HL-60 (cell line): ENCODE results near the gene MAMDC2.

Source experiments
- DNase-seq, 2 experiments: peaks; one replicate each; pipeline ENCODE4 v3.0.0-alpha.2; 2010 to 2020; ENCODE audit warnings: low read depth in 1 of 2, low spot score in 1 of 2
- H3K27ac ChIP-seq: fragments of 250-450 bp; sonication (Bioruptor Pico); replicated peaks from 2 replicates; pipeline ENCODE4 v1.5.1; 2020; ENCODE audit warnings: mild to moderate bottlenecking, moderate library complexity
- H3K27me3 ChIP-seq: fragments of 250-450 bp; sonication (Bioruptor Pico); 2 replicates; pipeline ENCODE4 v1.5.1; 2021; ENCODE audit warnings: mild to moderate bottlenecking, moderate library complexity; ENCODE audit not compliant: insufficient read depth, poor library complexity, severe bottlenecking
- H3K4me3 ChIP-seq: replicated peaks from 2 replicates; pipeline ENCODE4 v1.5.1; 2011; ENCODE audit warnings: mild to moderate bottlenecking, control low read depth, low read length; ENCODE audit not compliant: insufficient read depth
- GABPA ChIP-seq: IDR thresholded peaks from 2 replicates; pipeline ENCODE4 v1.6.1; 2012; ENCODE audit warnings: low read depth
- POLR2AphosphoS5 ChIP-seq: IDR thresholded peaks from 2 replicates; pipeline ENCODE4 v1.6.1; 2012; ENCODE audit warnings: low read depth
- SPI1 ChIP-seq: IDR thresholded peaks from 2 replicates; pipeline ENCODE4 v1.6.1; 2012; ENCODE audit warnings: low read depth, mild to moderate bottlenecking, borderline replicate concordance
- TF ChIP-seq, protein P1 (sequence below): IDR thresholded peaks from 2 replicates; pipeline ENCODE4 v1.6.1; 2012; ENCODE audit warnings: low read depth; ENCODE audit not compliant: insufficient replicate concordance
- TF ChIP-seq, protein P2 (sequence below): IDR thresholded peaks from one replicate; pipeline ENCODE4 v1.5.1; 2011; ENCODE audit warnings: low read length, control low read depth, inconsistent platforms; ENCODE audit not compliant: insufficient read depth

The MAMDC2 gene

DNA sequence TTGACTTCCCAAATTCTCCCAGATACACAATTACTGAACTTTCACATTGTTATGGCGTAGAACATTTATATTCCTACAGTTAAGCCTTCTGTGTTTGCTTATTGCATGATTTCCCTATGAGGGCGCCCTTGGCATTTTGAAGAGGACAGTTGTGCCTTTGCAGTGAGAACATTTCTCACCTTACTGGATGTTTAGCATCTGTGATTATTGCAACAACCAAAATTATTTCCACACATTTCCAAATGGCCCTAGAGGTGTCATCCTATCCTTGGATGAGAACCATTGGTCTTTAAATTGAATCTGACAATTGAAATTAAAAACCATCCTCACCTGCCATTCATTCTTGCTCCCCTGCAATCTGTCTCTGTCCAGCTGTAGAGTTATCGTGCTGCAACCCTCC, 104.0 kb downstream of the MAMDC2 start:
- no peak overlapping the region for H3K27ac ChIP-seq
- no peak for TF ChIP-seq SPI1
- peaks cover 4% of the 10 kb centered on the region for H3K27me3 ChIP-seq
- H3K4me3 ChIP-seq, result no peak overlapping the region
- DNase-seq, result no peak

DNA sequence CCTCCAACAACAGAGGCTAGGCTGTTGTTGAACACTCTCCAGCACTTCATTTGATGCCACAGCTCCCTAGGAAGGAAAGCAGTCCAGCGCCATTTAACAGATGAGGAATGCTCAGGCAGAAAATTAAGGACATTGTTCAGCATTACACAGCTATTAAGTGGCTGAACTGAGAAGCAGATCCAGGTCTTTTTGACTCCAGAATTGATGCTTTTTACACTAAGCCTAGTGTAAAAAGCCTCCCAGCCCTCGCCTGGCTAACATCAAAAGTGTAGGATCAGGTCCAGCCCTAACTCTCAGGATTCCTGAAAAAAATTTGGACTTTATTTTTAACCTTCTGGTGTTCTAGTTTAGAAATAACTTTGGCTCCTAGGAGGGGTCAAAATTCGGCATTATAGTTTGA, 108.7 kb downstream of the MAMDC2 start:
- DNase-seq, result no peak
- H3K4me3 ChIP-seq, result no peak overlapping the region
- H3K27me3 ChIP-seq, result no peaks in the 10 kb centered on the region
- TF ChIP-seq SPI1 (no peak), GABPA (no peak)
- TF ChIP-seq, protein P1, sequence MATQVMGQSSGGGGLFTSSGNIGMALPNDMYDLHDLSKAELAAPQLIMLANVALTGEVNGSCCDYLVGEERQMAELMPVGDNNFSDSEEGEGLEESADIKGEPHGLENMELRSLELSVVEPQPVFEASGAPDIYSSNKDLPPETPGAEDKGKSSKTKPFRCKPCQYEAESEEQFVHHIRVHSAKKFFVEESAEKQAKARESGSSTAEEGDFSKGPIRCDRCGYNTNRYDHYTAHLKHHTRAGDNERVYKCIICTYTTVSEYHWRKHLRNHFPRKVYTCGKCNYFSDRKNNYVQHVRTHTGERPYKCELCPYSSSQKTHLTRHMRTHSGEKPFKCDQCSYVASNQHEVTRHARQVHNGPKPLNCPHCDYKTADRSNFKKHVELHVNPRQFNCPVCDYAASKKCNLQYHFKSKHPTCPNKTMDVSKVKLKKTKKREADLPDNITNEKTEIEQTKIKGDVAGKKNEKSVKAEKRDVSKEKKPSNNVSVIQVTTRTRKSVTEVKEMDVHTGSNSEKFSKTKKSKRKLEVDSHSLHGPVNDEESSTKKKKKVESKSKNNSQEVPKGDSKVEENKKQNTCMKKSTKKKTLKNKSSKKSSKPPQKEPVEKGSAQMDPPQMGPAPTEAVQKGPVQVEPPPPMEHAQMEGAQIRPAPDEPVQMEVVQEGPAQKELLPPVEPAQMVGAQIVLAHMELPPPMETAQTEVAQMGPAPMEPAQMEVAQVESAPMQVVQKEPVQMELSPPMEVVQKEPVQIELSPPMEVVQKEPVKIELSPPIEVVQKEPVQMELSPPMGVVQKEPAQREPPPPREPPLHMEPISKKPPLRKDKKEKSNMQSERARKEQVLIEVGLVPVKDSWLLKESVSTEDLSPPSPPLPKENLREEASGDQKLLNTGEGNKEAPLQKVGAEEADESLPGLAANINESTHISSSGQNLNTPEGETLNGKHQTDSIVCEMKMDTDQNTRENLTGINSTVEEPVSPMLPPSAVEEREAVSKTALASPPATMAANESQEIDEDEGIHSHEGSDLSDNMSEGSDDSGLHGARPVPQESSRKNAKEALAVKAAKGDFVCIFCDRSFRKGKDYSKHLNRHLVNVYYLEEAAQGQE, result no peak
- TF ChIP-seq, protein P2, sequence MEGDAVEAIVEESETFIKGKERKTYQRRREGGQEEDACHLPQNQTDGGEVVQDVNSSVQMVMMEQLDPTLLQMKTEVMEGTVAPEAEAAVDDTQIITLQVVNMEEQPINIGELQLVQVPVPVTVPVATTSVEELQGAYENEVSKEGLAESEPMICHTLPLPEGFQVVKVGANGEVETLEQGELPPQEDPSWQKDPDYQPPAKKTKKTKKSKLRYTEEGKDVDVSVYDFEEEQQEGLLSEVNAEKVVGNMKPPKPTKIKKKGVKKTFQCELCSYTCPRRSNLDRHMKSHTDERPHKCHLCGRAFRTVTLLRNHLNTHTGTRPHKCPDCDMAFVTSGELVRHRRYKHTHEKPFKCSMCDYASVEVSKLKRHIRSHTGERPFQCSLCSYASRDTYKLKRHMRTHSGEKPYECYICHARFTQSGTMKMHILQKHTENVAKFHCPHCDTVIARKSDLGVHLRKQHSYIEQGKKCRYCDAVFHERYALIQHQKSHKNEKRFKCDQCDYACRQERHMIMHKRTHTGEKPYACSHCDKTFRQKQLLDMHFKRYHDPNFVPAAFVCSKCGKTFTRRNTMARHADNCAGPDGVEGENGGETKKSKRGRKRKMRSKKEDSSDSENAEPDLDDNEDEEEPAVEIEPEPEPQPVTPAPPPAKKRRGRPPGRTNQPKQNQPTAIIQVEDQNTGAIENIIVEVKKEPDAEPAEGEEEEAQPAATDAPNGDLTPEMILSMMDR, result no peak
- H3K27ac ChIP-seq, result no peak overlapping the region

DNA sequence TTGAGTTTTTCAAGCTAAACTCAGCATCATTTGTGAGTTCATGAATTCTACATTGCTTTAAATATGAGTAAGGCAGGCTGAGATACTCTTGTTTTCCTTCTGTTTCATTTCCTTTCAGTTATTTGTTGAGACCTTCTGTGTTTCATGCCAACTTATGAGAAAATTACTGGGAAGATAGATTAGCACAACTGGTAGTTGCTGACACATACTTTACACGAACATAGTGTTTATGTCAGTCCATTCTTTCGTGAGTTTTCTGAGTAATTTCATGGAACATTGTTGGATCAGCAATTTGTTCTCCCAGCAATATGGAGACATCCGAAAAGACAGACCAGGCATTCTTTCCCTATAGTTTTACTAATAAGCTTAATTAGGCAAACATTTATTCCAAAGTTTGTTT, 113.1 kb downstream of the MAMDC2 start:
- H3K4me3 ChIP-seq, result no peak overlapping the region
- DNase-seq, result no peak
- no peak overlapping the region for H3K27ac ChIP-seq
- no peaks in the 10 kb centered on the region for H3K27me3 ChIP-seq
- TF ChIP-seq SPI1 (no peak), POLR2AphosphoS5 (no peak), GABPA (no peak)
- TF ChIP-seq, protein P1, result no peak
- TF ChIP-seq, protein P2, result no peak

DNA sequence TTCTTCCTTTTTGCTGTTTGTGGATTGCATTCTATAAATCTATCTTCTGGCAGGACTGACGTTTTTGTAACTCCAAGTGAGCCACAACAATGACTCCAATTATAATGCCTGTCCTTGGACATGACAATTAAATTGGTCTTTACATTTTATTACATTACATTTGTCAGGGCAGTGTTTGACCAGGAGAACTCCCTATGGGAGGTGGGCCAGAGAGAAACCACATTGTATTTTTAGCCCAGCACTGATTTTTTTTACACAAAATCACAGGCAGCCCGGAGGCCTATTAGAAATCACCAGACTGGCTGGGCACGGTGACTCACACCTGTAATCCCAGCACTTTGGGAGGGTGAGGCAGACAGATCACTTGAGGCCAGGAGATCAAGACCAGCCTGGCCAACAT, 116.0 kb downstream of the MAMDC2 start:
- TF ChIP-seq GABPA (no peak), POLR2AphosphoS5 (no peak), SPI1 (no peak)
- TF ChIP-seq, protein P1, result no peak
- TF ChIP-seq, protein P2, result no peak
- H3K27ac ChIP-seq, result no peak overlapping the region
- H3K4me3 ChIP-seq, result no peak overlapping the region
- no peak for DNase-seq
- H3K27me3 ChIP-seq, result no peaks in the 10 kb centered on the region
